RKO (cell line): Measurements from ENCODE around the gene SNAP29.
A peak's percentile ranks its signal among the peaks of the same experiment; 100 is the strongest.
"Not testable (repeated sequence)": the region's sequence is repeated elsewhere in the genome, so short reads cannot be mapped to it uniquely, and the experiment has no call there.

Source experiments
- DNase-seq: peaks from one replicate; pipeline ENCODE4 v3.0.0-alpha.2; 2016; ENCODE audit warnings: low spot score

The SNAP29 gene

DNA sequence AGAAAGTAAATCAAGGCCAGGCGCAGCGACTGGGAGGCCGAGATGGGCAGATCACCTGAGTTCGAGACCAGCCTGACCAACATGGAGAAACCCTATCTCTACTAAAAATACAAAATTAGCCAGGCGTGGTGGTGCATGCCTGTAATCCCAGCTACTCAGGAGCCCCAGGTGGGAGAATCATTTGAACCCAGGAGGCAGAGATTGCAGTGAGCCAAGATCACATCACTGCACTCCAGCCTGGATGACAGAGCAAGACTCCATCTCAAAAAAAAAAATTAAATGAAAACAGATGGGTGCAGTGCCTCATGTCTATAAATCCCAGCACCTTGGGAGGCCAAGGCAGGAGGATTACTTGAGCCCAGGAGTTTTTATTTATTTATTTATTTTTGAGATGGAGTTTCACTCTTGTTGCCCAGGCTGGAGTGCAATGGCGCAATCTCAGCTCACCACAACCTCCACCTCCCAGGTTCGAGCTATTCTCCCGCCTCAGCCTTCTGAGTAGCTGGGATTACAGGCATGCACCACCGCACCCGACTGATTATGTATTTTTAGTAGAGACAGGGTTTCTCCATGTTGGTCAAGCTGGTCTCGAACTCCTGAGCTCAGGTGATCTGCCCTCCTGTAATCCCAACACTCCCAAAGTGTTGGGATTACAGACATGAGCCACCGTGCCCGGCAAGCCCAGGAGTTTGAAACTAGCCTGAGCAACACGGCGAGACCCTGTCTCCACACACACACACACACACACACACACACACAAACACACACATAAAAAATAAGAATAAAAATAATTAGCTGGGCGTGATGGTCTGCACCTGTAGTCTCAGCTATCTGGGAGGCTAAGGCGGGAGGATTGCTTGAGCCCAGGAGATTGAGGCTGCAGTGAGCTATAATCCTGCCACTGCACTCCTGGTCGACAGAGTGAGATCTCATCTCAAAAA is 42.6 kb downstream of the SNAP29 start:
- DNase-seq = not testable (repeated sequence)

DNA sequence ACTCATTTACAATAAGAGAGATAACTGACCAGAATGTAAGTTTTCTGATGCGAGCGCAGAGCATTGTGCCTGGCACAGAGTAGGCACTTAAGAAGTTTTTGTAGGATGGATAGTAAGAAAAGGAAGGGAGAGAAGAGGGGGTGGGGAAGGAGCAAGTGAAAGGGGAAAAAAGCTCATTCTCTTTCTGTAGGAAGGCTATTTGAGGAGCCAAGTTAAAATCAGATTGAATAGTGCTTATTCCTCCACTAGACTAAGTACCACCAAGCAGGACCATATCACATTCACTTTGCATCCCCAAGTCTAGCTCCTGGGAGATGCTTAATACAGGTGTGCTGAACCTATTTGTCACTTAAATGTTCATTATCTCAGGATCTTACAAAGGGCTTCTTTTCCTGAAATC is 44.3 kb downstream of the SNAP29 start:
- DNase-seq = no peak

DNA sequence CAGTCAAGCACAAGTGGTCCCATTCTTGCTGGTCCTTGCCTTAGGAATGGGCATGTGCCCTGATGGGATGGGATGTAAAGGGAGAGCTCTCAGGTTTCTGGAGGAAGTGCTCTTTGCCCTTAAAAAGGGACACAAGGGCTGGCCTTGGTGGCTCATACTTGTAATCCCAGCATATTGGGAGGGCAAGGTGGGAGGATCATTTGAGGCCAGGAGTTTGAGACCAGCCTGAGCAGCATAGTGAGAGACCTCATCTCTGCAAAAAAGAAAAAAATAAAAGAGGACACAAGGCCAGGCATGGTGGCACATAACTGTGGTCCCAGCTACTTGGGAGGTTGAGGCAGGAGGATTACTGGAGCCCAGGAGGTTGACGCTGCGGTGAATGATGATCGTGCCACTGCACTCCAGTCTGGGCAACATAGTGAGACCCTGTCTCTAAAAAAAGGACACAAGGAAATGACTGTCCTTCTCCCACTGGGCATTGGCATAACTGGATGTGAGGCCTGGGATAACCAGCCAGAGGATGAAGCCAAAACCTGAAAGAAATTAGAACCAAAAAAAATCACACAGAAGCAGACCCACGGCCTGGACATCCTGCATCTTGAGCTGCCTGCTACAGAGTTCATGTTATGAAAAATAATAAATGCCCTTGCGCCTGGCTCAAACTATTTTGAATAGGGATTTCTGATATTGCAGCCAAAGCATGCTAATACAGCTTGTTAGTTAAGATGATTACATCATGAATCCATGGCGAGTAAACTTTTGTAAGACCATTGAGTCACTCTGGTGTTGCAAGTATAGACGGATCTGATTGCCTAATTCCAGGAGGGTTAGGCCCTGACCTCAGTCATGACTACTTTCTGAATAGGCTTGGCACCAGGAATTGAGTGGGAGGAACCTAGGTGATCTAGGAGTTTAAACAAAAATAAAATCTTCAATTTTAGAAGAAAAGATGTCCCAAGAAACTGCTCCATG is 45.5 kb downstream of the SNAP29 start:
- peak; percentile 98 for DNase-seq

DNA sequence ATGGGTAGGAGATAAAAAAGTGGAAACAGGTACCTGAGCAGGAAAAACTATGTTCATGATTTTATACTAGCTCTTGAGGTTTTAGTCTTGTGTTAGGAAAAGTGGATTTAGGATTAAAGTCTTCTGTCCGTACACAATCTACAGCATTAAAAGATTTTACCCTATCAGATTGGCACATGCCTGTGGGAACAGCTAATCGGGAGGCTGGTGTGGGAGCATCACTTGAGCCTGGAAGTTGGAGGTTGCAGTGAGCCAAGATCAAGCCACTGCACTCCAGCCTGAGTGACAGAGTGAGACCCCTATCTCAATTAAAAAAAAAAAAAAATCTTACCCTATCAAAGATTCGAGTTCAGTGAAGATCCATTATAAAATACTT is 46.2 kb downstream of the SNAP29 start:
- DNase-seq = no peak

DNA sequence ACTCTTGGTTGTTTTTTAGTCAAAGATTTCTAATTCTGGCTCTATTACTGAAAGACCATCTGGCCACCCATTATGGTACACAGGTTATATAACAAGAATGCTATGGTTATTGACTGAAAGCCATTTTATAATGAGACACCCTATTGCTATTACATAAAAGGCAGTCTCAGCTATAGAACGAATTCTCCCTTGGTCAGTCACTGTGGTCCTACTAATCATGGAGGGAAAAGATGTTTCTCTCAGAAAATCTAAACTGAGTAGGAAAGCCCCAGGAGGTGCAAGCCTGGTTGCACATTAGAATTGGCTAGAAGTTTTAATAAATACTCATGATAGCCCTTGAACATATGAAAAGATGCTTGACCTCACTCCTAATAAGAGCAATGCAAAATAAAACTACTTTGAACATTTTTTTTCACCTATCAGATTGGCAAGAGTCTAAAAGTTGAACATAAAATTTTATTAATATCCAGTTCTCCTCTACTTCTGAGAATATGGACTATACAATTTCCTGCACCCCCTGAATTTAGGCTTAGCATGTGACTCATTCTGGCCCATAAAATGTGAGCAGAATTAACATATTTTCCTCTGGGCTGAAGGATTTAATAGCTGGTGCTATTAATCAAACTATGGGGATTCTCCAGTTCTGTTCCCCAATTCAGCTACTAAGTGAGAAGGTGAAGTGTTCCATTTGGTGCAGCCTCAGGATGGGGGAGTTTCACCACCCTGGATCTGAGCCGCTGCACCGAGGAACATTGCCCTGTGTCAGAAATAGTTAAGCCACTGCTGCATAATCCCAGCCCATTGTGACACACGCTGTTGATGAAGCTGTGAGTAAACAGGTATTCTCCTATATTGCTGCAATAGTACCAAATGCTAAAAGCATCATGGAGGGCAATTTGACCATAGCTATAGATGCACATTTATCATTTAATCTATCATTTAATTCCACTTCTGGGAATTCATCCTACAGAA is 46.9 kb downstream of the SNAP29 start:
- DNase-seq = peak; percentile 63

DNA sequence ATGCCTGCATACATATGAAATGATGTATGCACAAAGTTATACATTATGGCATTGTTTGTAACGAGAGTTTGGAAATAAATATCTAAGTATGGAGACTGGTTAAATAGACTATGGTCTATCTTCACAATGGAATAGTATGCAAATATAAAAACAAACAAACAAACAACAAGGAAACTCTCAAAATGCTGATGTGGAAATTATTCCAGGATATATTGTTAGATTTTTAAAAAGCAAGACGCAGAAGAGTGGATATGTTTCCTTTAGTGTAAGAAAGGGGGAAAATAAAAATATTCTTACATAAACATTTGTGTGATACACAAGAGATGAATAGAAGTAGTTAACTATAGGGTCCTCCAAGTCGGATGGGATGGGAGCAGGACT is 47.6 kb downstream of the SNAP29 start:
- no peak for DNase-seq

DNA sequence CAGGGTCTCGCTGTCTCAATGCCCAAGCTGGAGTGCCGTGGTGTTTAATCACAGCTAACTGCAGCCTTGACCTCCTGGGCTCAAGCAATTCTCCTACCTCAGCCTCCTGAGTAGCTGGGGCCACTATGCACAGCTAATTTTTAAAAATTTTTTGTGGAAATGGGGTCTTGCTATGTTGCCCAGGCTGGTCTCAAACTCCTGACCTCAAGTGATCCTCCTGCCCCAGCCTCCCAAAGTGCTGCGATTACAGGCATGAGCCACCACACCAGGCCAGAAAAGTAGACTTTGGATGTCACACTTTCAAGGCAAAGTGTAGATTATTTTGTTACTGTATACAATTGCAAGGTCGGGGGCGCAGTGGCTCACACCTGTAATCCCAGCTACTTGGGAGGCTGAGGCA is 49.9 kb downstream of the SNAP29 start:
- DNase-seq = not testable (repeated sequence)

DNA sequence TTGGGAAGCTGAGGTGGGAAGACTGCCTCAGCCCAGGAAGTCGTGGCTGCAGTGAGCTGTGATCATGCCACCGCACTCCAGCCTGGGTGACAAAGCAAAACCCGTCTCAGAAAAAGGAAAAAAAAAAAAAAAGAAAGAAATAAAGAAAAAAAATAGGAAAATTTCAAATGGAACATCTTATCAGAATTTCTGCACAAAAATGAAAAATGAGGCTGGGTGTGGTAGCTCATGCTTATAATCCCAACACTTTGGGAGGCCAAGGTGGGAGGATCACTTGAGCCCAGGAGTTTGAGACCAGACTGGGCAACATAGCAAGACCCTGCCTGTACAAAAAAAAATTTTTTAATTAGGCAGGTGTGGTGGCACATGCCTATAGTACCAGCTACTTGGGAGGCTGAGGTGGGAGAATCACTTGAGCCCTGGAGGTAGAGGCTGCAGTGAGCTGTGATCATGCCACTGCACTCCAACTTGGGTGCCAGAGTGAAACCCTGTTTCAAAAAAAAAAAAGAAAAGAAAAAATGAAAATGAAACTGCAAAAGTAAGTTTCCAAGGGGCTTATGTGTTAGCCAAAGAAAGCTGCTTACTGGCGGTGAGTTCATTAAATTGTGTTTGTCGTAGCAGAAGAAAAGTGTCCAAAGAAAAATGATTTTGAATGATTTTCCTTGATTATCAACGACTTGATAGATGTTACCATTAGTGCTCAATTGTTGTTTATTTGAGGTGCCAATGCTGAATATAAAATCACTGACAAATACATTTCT is 50.9 kb downstream of the SNAP29 start:
- DNase-seq = no peak

DNA sequence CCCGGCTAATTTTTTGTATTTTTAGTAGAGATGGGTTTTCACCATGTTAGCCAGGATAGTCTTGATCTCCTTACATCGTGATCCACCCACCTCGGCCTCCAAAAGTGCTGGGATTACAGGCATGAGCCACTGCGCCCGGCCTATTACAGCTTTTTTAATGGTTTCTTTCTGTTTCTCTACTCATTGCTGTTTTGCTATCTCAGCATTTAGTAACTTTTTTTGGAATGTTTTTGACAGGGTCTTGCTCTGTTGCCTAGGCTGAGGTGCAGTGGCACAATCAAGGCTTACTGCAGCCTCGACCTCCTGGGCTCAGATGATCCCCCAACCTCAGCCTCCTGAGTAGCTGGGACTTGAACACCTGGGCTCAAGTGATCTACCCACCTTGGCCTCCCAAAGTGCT is 53.7 kb downstream of the SNAP29 start:
- no peak for DNase-seq

DNA sequence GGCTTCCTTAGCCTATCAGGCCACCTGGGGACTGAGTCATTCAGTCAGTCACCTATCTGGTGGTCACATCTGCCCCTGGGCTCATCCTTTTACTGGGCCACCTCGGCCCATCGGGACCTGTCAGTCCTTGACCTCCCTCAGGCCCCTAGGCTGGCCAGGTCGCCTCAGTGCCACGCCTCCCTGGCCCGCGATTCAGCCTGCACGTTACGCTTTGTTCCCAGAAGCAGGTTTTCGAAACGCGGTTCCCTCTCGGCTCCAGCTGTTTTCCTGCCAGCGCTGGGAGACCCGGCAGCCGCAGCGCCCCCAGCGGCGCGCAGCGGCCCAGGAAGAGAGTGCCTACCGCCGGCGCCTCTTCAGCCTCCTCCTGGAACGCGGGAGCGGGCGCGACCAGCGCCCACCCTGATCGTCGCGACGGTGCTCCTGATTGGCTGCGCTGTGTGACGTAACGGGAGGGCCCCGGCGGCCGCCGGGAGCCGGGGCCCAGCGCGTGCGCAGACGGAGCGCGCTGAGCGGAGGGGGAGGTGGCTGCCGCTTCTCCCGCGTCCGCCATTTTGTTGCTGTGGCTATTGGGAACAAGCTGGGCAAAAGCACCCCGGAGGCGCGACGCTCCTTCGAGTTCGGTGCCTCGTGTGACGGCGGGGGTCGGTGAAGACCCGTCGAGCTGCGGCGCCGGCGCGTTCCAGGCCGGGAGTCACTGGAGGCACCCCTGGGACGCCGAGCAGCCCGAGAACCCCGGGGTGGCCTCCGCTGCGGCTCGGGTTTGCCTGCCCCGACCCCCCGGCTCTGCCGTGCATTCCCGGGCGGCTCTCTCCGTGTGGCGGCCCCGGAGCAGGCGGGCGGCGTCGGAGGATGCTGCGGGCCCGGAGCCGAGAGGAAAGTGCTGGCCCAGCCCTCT is 58.4 kb downstream of the SNAP29 start, which contains the start of gene CRKL:
TSS of gene CRKL (plus strand) at position 492 of the 895 bp plus-strand sequence. CDS start 528 bp downstream, outside the sequence.
- peak; percentile 97 for DNase-seq

DNA sequence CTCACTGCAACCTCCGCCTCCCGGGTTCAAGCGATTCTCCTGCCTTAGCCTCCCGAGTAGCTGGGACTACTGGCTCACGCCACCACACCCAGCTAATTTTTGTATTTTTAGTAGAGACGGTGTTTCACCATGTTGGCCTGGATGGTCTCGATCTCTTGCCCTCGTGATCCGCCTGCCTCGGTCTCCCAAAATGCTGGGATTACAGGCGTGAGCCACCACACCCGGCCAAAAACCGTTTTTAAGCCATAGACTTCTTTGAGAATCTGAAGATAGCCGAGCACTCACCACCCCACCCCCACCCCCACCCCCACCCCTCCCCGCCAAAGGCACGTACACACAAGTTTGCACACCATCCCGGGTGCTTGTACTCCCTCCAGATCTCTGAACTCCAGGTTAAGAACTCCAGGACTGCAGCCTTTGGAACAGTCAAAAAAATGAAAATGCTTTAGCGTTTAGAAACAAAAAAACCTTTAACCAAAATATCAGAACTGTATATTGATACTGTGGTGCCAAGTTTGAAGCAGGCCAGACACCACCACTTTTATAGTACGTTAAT is 59.9 kb downstream of the SNAP29 start:
- DNase-seq = peak; percentile 53

DNA sequence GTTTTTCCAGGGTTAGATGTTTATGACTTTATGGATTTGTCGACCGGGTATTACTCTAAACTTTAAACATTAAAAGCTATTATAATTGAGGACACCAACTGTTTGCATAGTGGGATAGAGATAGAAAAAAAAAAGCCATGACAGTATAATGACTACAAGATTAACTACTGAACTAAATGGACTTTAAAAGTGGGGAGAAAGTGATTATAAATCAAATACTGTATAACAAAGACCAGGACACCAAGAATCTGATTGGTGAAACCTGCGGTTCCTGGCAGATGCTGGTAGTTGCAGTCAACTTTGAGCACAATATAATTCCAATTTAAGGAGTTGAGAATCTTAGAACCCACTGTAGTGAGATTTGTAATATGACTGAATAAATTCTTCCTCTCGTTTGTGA is 60.9 kb downstream of the SNAP29 start:
- no peak for DNase-seq

DNA sequence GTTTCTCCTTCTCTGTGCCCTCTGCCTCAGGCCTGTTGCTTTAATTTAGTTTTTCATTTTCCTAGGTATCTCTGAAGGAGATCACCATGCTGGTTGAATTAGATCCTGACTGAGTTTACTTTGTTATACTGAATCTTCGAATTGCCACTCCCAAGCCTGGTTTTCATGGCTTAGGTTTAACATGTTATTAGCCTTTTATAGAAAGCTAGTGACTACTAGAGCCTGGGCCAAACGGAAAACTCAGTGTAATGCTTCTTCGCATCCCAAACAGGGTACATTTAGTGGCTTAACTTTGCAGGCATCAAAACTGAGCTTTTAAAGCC is 62.0 kb downstream of the SNAP29 start:
- no peak for DNase-seq

DNA sequence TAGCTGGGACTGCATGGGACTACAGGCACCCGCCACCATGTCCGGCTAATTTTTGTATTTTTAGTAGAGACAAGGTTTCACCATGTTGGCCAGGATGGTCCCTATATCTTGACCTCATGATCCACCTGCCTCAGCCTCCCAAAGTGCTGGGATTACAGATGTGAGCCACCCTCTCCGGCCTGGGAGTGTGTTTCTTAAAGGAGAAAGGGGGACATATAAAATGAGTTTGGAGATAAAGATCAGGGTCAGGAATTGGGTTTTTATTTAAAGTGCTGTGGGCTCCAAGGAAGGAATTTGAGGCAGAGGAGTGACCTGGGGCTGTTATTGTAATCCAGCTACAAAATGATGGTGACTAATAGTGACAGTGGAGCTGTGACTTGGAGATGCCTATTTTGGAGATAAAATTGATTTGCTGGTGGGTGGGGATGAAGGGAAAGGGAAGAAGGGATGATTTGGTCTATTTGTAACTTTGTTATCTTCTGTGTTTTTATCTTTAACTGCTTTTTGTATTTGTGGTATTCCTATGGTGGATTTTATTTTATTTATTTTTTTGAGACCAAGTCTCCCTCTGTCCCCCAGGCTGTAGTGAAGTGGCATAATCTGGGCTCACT is 63.4 kb downstream of the SNAP29 start:
- DNase-seq = no peak

DNA sequence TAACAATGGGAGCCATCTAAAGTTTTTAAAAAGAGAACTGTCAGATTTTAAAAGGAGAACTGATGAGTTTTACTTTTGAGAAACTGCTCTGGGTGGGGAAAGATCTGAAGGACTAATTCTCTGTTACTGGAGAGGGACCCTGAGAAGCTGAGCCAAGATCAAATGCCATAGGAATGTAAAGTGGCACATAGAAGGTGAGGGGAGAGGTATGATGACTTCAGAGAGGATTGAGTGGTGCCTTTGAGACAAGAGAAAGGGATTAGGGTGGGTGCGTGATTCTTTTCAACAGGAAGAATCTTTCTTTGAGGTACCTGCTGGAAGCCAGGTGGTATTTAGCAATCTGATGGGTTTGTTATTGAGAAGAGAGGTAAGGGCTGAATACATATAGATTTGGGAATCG is 67.4 kb downstream of the SNAP29 start:
- DNase-seq = no peak

DNA sequence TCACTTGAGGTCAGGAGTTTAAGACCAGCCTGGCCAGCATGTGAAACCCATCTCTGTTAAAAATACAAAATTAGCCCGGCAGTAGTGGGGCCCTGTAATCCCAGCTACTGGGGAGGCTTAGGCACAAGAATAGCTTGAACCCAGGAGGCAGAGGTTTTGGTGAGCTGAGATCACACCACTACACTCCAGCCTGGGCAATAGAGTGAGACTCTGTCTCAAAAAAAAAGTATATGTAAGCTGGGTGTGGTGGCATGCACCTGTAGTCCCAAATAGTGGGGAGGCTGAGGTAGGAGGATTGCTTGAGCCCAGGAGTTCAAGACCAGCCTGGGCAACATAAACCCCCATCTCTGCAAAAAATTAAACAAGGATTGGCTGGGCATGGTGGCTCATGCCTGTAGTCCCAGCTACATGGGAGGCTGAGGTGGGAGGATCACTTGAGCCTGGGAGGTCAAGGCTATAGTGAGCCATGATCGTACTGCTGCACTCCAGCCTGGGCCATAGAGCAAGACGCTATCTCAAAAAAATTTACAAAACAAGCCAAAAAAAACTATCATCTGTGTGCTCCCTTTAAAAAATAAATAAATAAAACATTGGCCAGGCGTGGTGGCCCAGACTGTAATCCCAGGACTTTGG is 69.2 kb downstream of the SNAP29 start:
- DNase-seq = no peak

DNA sequence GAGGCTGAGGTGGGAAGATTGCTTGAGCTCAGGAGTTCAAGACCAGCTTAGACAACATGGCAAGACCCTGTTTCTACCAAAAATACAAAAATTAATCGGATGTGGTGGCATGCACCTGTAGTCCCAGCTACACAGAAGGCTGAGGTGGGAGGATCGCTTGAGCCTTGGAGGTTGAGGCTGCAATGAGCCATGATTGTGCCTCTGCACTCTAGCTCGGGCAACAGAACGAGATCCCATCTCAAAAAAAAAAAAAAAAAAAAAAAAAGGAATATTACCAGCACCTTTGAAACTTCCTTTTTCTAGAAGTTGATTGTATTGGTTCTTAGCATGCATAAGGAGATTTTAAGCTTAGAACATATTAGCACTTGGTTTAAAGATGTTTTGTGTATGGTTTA is 69.8 kb downstream of the SNAP29 start:
- no peak for DNase-seq

DNA sequence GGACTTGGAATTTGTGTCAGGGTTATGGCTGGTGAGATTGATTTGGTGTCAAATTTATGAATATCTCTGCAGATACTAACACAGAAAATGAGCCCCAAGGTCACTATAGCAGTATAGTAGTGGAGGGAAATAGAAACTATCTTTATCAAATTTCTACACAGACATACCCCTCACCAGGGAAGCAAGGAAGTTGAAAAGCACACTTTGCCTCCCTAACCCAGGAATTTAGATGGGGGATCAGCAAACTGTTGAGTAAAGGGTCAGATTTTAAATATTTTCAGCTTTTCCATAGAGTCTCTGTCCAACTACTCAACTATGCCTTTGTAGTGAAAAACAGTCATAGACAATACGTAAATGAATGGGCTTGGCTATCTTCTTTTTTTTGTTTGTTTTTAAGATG is 71.2 kb downstream of the SNAP29 start:
- DNase-seq = no peak

DNA sequence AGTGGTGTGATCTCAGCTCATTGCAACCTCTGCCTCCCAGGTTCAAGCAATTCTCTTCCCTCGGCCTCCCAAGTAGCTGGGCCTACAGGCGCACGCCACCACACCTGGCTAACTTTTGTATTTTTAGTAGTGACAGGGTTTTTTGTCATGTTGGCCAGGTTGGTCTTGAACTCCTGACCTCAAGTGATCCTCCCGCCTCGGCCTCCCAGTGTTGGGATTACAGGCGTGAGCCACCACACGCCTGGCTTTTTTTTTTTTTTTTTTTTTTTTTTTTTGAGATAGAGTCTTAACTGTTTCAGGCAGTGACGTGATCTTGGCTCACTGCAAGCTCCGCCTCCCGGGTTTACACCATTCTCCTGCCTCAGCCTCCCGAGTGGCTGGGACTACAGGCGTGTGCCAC is 71.6 kb downstream of the SNAP29 start:
- DNase-seq = not testable (repeated sequence)
